PC-9 (cell line): ENCODE results near the gene ATP12A. TPM values are rescaled to one million over a fixed set of nuclear protein-coding genes. Genes with fewer than 3 reads are reported as not detected.

Source experiments
- BruUV-seq: library from RNA; stranded (reverse); fragments of 400-500 nt; replicated peaks from 2 replicates; lab custom pipeline; 2021; lab: Mats Ljungman, UMichigan
- CTCF ChIA-PET: fragments of 300-600 bp; sonication (Branson Sonifier 250); formaldehyde crosslinking; loops from one replicate; lab custom pipeline; 2022; ENCODE audit warnings: antibody characterized with exemption; lab: Charles Lee
- POLR2A ChIA-PET: fragments of 300-600 bp; sonication (Branson Sonifier 250); formaldehyde crosslinking; loops from one replicate; lab custom pipeline; 2022; ENCODE audit warnings: antibody characterized with exemption; ENCODE audit not compliant: unreplicated experiment; lab: Charles Lee
- DNase-seq, 2 experiments: peaks; one replicate each; pipeline versions ENCODE4 v3.0.0 to v3.0.0-alpha.2; 2015 to 2022; ENCODE audit warnings: mixed read lengths in 1 of 2
- H2AFZ ChIP-seq: fragments of 200-600 bp; sonication (generic); 2 replicates; pipeline ENCODE4 v1.8.1; 2017; ENCODE audit warnings: antibody characterized with exemption
- H3F3A ChIP-seq: fragments of 200-600 bp; sonication (generic); 2 replicates; pipeline ENCODE4 v1.8.1; 2017; ENCODE audit warnings: antibody characterized with exemption, mild to moderate bottlenecking, low read depth; ENCODE audit not compliant: insufficient read depth
- H3K27ac ChIP-seq: fragments of 200-600 bp; sonication (generic); 2 replicates; pipeline ENCODE4 v1.6.1; 2016; ENCODE audit warnings: mixed run types
- H3K27me3 ChIP-seq: fragments of 200-600 bp; sonication (generic); 2 replicates; pipeline ENCODE4 v1.6.1; 2016; ENCODE audit warnings: low read depth, mixed run types; ENCODE audit not compliant: insufficient read depth
- H3K36me3 ChIP-seq: fragments of 200-600 bp; sonication (generic); 2 replicates; pipeline ENCODE4 v1.6.1; 2016; ENCODE audit warnings: low read depth, mixed run types
- H3K4me1 ChIP-seq: fragments of 200-600 bp; sonication (generic); replicated peaks from 2 replicates; pipeline ENCODE4 v1.6.1; 2016; ENCODE audit warnings: mixed run types; ENCODE audit not compliant: insufficient read depth
- H3K4me2 ChIP-seq: fragments of 200-600 bp; sonication (generic); 2 replicates; pipeline ENCODE4 v1.6.1; 2017; ENCODE audit warnings: mixed run types
- H3K4me3 ChIP-seq: fragments of 200-600 bp; sonication (generic); 2 replicates; pipeline ENCODE4 v1.6.1; 2016; ENCODE audit warnings: mixed run types
- H3K79me2 ChIP-seq: fragments of 200-600 bp; sonication (generic); 2 replicates; pipeline ENCODE4 v1.6.1; 2017; ENCODE audit warnings: low read depth, mixed run types
- H3K9me2 ChIP-seq: fragments of 200-600 bp; sonication (generic); 2 replicates; pipeline ENCODE4 v1.8.1; 2017; ENCODE audit warnings: mild to moderate bottlenecking; ENCODE audit not compliant: insufficient read depth
- H3K9me3 ChIP-seq: fragments of 200-600 bp; sonication (generic); 2 replicates; pipeline ENCODE4 v1.8.1; 2016; ENCODE audit warnings: low read depth; ENCODE audit not compliant: insufficient read depth
- H4K20me1 ChIP-seq: fragments of 200-600 bp; sonication (generic); 2 replicates; pipeline ENCODE4 v1.8.1; 2017; ENCODE audit not compliant: insufficient read depth
- EZH2 ChIP-seq: fragments of 200-600 bp; sonication (generic); IDR thresholded peaks from 2 replicates; pipeline ENCODE4 v1.8.0; 2017; ENCODE audit warnings: antibody characterized with exemption, low read depth
- intact Hi-C: fragments of 100-400 bp; cut with micrococcal nuclease; formaldehyde crosslinking; loops from one replicate; pipeline ENCODE4 v1.10.0; 2022; ENCODE audit not compliant: unreplicated experiment
- total RNA-seq: library from RNA; stranded (reverse); gene quantifications from 2 replicates; pipeline ENCODE4 v1.2.3, GENCODE V29; 2021
- TF ChIP-seq, protein P1 (sequence below): fragments of 200-600 bp; sonication (generic); conservative IDR thresholded peaks from 2 replicates; pipeline ENCODE4 v1.6.1; 2017; ENCODE audit warnings: mixed run types, antibody characterized with exemption, mild to moderate bottlenecking, moderate library complexity

ATP12A gene
- total RNA-seq, 1 experiment from 2014 or later, result 0.09 TPM

DNA sequence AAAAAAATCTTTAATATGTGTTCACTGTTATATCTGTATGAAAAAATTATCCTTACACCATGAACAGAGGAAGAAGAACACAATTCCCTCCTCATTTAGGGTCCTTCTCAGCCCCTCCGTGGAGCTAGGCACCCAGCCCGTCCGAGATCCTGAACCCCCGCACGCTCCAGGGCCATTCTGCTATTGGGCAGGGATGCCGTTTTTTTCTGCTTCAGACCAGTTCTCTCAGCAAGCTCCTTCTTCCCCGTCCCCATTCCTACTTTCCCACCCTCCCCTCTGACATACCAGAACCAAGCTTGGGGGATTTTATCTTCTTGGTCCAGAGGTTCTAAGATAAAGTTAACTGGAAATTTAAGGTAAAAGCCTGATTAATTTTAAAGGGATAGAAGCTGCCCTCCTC lies 36.2 kb downstream of the ATP12A start:
- ChIA-PET POLR2A (no interaction called here), CTCF (no interaction called here)
- TF ChIP-seq, protein P1, sequence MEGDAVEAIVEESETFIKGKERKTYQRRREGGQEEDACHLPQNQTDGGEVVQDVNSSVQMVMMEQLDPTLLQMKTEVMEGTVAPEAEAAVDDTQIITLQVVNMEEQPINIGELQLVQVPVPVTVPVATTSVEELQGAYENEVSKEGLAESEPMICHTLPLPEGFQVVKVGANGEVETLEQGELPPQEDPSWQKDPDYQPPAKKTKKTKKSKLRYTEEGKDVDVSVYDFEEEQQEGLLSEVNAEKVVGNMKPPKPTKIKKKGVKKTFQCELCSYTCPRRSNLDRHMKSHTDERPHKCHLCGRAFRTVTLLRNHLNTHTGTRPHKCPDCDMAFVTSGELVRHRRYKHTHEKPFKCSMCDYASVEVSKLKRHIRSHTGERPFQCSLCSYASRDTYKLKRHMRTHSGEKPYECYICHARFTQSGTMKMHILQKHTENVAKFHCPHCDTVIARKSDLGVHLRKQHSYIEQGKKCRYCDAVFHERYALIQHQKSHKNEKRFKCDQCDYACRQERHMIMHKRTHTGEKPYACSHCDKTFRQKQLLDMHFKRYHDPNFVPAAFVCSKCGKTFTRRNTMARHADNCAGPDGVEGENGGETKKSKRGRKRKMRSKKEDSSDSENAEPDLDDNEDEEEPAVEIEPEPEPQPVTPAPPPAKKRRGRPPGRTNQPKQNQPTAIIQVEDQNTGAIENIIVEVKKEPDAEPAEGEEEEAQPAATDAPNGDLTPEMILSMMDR, result no peak
- no peak for TF ChIP-seq EZH2
- no TSS peak for BruUV-seq
- Histone ChIP-seq H3K4me2 (no peak overlapping the region), H3K36me3 (no peaks in the 10 kb centered on the region), H2AFZ (no peak overlapping the region), H3K27me3 (peaks cover 17% of the 10 kb centered on the region; the same call in 1 of the 2 replicates), H3K9me2 (no peaks in the 10 kb centered on the region), H3K79me2 (no peaks in the 10 kb centered on the region), H4K20me1 (no peaks in the 10 kb centered on the region), H3K4me3 (no peak overlapping the region), H3K4me1 (no peaks in the 10 kb centered on the region), H3K27ac (no peak overlapping the region), H3K9me3 (no peaks in the 10 kb centered on the region), H3F3A (no peaks in the 10 kb centered on the region)
- DNase-seq, result no peak
- intact Hi-C loops, result no loop called here

DNA sequence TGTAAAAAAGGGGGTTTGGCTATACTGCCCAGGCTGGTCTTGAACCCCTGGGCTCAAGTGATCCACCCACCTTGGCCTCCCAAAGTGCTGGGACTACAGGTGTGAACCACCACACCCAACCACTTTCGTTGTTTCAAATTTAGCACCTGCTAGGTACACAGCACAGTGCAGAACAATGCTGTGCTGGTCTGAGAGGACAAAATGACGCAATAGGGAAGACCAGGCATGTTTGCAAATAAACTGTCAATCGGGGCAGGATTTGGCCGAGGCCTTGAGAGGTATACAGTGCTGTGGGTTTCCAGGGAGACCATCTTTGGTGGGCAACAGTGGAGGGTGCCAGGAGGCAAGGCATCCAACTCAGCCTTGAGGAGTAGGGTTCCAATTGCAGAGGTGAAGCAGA lies 37.0 kb downstream of the ATP12A start:
- ChIA-PET POLR2A (no interaction called here), CTCF (no interaction called here)
- Histone ChIP-seq H4K20me1 (no peaks in the 10 kb centered on the region), H3F3A (no peaks in the 10 kb centered on the region), H3K27me3 (peaks cover 22% of the 10 kb centered on the region), H3K79me2 (no peaks in the 10 kb centered on the region), H3K27ac (no peak overlapping the region), H3K4me3 (no peak overlapping the region), H3K9me3 (no peaks in the 10 kb centered on the region), H3K9me2 (no peaks in the 10 kb centered on the region), H3K36me3 (no peaks in the 10 kb centered on the region), H3K4me2 (no peak overlapping the region), H2AFZ (no peak overlapping the region), H3K4me1 (no peaks in the 10 kb centered on the region)
- TF ChIP-seq, protein P1, result no peak
- no peak for TF ChIP-seq EZH2
- no TSS peak for BruUV-seq
- intact Hi-C loops, result no loop called here
- DNase-seq, result no peak

DNA sequence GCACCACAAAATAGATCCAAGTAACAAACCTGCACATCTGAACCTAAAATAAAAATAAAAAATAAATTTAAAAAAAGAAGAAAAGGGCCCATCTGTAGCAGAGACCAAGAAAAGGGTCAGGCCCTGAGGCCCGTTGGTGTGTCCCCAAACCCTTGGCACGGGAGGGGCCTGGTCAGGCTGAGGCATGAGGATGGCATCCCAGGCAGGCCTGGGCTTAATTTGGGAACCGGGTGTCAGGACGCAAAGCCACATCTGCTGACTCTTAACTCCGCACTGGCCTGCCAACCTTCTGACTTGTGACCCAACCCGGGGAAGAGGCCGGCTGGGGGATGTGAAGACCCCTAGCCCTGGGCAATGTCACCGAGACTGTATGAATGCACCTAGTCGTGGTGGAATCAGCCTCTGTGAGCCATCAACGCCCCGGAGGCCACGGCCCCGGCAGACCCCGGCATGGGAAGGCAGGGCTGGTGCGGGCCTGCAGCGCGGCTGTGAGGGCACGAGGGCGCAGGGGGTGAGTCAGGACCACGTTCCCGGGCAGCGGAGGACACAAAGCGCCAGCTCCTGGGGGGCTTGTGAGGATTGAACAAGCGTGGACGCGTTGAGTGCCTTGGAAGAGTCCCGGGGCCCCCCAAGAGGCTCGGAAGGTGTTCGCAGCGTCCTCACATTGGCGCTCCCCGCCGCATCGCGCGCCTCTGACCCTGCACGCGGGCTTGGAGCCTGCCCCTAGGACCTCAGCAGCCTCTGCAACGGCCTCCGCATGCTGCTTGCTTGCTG lies 38.2 kb downstream of the ATP12A start:
- no peak overlapping the region for H3K4me2 ChIP-seq
- intact Hi-C loops, result no loop called here
- H3F3A ChIP-seq, result no peaks in the 10 kb centered on the region
- CTCF ChIA-PET, result no interaction called here
- no peak overlapping the region for H2AFZ ChIP-seq
- no peaks in the 10 kb centered on the region for H3K9me3 ChIP-seq
- TF ChIP-seq, protein P1, result no peak
- no peak for TF ChIP-seq EZH2
- no peak overlapping the region for H3K27ac ChIP-seq
- H3K4me1 ChIP-seq, result no peaks in the 10 kb centered on the region
- H3K4me3 ChIP-seq, result no peak overlapping the region
- BruUV-seq, result no TSS peak
- no peaks in the 10 kb centered on the region for H3K36me3 ChIP-seq
- no peaks in the 10 kb centered on the region for H4K20me1 ChIP-seq
- peaks cover 26% of the 10 kb centered on the region for H3K27me3 ChIP-seq
- no peaks in the 10 kb centered on the region for H3K9me2 ChIP-seq
- POLR2A ChIA-PET, result no interaction called here
- DNase-seq, result no peak
- H3K79me2 ChIP-seq, result no peaks in the 10 kb centered on the region
